ENCODE measurements around the gene KRTAP10-3.
"Not testable (repeated sequence)": the region's sequence is repeated elsewhere in the genome, so short reads cannot be mapped to it uniquely, and the experiment has no call there.

KRTAP10-3 gene, protein sequence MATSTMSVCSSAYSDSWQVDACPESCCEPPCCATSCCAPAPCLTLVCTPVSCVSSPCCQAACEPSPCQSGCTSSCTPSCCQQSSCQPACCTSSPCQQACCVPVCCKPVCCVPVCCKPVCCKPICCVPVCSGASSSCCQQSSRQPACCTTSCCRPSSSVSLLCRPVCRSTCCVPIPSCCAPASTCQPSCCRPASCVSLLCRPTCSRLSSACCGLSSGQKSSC

DNA sequence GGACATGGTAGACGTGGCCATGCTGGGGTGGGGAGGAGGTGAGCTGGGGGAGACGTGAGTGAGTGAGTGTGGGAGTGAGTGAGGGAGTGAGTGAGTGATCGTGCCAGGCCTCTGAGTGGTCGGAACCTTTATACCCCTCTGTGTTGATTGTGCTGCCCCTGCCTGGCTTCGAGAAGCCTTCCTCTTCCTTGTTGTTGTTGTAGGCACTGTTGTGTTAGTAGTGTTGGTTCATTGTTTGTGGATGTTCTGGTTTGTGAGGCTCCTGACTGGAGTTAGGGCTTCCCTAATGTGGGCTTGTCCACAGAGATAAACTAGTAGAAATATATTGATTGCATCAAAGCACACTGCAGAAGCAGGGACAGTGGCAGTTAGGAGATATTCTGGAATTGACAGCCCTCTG, at the start of gene KRTAP10-3:
TSS of gene KRTAP10-3 (minus strand) at position 101 of the 400 bp plus-strand sequence. CDS start at position 21, 80 bp downstream.
- DNase-seq, result no peak

DNA sequence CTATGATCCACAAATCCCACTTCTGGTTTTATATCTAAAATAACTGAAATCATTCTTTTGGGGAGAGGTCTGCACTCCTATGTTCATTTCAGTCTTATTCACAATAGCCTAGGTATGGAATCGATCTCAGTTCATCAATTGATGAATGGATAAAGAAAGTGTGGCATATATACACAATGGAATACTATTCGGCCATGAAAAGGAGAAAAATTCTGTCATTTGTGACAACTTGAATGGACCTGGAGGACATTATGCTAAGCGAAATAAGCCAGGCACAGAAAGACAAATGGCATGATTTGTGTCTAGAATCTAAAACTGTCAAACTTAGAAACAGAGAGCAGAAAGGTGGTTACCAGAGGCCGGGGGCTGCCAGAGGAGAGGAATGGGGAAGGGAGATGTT, 47.9 kb upstream of the KRTAP10-3 start:
- no peak for DNase-seq

DNA sequence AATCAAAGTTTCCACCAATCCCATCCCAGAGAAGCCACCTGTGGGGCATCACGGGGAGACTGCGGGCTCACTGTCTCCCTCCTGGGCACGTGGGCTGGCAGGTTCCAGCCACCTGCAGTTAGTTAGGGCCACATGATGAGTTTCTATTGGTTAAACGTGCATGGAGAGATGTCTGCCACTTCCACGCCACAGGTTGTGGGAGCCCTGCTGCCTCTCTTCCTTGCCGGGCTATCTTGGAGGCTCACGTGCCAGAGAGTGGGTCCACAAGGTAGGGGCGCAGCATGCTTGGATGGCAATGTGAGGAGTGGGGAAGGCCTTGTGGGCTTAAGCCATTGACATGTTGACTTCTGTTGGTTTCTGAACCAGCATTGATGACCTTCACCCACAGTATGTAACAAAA, 45.3 kb upstream of the KRTAP10-3 start:
- no peak for DNase-seq

DNA sequence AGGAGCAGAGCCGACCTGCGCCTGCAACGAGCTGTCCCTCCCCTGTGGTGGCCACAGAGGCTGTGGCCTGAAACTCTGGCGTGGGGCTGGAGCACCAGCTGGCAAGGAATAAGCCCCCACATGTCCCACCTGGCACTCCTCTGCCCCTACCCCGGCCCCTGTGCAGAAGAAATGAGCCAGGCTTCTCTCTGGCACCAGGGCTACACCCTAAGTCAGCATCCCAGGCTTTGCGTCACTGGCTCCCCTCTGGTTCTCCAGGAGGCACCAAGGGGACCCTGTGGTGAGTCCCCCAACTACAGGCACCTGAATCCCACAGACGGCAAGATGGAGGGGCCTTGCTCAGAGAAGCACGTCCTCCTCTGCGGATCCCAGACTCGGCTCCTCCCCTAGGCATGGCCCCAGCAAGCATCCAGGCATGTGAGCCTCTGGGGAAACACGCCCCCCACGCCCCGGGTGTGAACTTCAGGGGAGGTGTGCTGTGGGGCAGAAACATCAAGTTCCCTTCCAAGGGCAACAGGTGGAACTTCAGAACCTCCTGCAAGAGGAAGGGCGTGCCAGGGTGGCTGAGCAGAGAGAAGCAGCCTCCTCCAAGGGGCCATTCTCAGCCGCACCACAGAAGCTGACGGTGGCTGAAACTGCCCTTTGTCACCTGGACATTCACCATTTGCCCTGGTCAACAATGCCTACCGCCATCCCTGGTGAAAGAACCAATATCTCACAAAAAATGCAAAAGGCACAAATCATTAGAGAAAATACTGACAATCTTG, 44.7 kb upstream of the KRTAP10-3 start:
- no peak for DNase-seq

DNA sequence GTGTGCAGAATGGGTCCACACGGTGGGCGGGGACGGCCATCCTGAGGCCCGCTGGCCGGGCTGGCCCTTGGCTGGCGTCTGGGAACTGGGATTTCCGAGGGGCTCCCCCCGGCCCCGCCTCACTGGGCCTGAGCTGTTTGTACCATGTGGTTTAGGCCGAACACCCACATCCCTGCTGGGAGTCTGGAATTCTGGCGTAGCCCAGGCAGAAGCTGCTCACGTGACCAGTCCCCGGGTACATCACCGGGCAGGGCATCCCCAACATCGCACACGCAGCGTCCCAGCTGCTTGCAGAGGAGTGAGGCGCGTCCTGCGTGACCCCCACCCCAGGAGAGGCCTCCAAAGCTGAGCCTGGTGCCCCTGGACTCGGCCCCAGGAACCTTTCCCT, 43.9 kb upstream of the KRTAP10-3 start:
- DNase-seq, result no peak

DNA sequence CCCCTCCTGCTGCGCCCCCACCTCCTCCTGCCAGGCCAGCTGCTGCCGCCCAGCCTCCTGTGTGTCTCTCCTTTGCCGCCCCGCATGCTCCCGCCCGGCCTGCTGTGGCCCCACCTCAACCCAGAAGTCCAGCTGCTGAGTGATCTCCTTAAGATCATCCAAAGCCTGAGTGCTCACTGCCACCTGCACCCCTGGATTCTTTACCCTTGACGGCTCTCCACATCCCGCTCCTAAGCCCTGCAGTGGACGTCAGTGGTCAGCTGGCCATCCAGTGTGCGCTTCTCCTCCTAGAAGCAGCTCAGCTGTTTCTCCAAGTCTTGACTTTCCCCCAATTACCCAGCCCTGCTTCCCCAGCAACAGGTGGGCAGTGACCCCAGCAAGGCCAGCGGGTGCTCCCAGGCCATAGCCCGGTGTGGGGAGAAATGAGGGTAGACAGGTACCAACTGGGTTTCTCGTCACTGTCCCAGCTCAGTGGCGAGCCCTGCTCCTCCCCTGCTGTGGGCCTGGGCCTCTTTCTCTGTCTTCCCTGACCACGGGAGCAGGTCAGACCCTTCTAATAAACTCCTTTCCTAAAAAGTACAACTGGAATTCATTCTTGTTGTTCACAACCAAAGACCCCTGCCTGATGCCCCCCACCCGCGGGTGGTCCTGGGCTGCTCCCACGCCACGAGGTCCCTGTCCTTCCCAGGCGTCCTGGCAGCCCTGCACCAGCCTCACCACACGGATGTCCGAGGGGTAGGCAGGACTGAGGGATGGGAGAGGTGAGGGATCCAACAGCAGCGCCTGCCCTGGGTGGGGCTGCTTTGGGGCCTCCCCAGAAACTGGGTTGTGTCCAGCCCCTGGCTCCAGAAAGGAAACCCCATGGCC, 43.2 kb upstream of the KRTAP10-3 start:
- DNase-seq, result no peak

DNA sequence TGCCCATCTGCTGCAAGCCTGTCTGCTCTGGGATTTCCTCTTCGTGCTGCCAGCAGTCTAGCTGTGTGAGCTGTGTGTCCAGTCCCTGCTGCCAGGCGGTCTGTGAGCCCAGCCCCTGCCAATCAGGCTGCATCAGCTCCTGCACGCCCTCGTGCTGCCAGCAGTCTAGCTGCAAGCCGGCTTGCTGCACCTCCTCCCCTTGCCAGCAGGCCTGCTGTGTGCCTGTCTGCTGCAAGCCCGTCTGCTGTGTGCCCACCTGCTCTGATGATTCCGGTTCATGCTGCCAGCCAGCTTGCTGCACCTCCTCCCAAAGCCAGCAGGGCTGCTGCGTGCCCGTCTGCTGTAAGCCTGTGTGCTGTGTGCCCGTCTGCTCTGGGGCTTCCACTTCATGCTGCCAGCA, 42.5 kb upstream of the KRTAP10-3 start:
- not testable (repeated sequence) for DNase-seq

DNA sequence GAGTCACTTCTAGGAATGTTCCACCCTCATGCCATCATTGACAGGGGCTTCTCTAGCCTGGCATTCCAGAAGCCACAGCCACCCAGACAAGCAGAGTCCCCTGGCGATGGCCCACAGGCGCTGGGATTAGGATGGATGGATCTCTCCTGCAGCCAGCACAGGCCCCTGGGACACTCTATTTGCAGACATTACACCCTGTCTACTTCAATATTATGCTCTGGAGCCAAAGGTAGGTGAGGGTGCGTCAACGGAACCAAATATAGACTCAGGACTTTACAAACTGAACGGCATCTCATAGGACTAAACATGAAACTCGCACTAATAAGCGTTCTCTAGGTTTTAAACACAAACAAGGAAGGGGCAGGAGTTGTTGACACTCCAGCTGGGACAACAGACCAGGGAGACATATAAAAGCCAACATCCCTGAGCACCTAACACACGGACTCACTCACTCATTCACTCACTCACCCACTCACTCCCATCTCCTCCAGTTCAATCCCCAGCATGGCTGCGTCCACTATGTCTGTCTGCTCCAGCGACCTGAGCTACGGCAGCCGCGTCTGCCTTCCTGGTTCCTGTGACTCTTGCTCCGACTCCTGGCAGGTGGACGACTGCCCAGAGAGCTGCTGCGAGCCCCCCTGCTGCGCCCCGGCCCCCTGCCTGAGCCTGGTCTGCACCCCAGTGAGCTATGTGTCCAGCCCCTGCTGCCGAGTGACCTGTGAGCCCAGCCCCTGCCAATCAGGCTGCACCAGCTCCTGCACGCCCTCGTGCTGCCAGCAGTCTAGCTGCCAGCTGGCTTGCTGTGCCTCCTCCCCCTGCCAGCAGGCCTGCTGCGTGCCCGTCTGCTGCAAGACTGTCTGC, 41.8 kb upstream of the KRTAP10-3 start, which contains the start of gene KRTAP10-7:
TSS of gene KRTAP10-7 (plus strand) at position 480 of the 861 bp plus-strand sequence. CDS start at position 505, 25 bp downstream.
- not testable (repeated sequence) for DNase-seq

DNA sequence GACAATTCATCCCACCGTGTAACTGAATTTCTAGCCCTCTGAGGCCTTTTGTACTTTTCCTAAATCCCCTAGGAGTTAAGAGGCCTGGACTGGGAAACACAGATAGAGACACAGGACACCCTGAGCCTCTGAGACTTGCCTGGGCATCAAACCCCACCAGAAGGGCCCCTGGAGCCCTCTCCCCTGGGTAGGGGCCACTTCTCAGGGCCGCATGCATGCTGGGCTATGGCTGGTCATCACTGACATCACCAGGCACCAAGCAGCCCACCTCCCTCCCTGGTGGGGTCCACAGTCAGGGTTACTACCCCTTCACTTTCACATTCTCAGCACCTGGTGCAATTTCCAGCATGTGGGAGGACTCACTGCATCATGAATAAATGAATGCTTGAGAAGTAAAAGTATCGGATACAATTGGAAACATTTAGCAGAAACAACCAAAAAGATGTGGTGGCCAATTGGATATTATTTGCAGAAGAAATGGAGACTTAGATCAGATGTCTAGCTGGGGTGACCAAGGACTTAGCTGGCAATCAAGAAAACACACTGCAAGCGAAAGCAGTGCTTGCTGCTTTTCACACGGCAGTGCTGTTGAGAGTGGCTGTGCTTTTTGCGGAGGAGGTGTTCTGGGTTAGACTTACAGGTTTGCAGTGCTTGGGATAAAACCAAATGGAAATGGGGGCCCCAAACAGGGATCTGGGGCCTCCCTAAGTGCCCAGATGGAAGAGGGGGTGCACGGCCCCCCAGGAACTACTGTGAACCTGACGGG, 40.9 kb upstream of the KRTAP10-3 start:
- no peak for DNase-seq

DNA sequence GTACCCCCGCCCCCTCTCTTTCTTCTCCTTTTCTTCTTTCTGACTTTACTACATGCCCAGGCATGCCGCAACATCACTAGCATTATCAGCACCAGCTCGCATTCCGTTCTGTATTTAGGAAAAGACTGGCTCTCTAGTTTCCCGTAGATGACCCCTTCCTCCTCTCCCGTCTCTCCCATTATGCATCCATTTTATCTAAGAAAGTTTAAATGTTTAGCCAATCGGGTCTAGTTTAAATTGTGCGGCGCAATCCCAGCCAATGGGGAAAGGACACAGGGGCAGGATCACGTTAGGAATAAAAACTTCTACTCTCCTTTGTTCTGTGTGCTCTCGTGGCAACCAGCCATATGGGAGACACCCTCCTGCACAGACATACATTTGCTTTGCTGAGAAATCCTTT, 39.5 kb upstream of the KRTAP10-3 start:
- no peak for DNase-seq

DNA sequence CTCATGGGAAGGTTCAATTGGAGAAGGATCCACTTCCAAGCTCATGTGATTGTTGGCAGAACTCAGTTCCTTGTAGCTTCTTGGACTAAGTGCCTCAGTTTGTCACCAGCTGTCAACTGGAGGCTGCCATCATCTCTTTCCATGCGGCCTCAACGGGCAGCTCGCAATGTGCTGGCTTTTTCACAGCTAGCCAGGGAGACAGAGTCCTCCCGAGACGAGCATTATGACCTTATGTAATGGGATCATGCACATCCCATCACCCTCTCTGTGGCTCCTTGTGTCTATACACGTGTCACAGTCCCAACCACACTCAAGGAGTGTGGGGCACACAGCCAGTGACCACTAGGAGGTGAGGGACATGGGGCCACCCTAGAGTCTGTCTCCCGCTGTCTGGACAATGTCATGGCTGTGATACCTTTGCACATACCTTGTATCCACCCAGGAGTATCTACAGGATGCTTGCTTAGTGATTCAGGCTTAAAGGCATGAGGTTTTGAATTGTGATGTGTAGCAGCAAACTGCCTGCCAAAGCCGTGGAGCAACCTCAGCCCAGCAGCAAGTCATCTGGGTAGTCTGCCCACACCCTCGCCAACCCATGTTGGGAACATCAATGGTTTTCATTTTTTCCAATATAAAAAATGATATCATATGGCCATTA, 37.6 kb upstream of the KRTAP10-3 start:
- no peak for DNase-seq

DNA sequence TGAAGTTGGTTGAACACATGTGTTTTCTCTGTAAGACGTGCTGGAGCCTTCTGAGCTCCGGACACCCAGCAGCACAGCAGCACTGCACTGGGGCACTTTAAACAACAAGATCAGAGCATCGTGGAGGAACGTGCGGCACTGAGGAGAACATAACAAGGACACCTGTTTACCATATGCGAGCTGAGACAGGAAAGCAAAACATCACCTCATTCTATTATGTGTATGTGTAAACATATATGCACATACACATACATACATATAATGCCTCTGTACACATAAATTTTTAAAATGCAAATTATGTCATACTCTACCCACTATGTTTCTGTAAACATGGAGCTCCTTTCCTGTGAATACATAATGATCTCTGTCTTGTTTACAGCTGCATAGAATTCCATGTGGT, 36.9 kb upstream of the KRTAP10-3 start:
- DNase-seq, result no peak

DNA sequence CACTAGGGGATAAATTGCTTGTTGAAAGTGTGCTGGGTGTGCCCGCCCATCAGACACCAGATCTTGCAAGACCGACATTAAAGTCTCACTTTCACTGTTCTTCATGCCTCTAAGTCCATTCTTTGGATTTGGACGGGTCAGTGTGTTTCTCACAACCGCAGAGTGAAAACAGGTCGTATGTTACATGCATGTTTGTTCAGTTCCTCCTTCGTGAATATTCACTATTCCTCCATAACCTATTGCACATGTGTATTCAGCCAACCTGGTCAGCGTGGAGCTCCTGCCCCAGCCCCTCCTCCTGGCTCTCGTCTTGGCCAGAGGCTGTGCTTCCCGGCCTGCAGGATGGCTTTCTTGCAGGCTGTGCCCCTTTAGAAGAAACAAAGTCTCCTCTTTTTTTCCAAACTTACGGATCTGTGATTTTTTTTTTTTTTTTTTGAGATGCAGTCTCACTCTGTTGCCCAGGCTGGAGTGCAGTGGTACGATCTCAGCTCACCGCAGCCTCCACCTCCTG, 35.9 kb upstream of the KRTAP10-3 start:
- DNase-seq, result no peak

DNA sequence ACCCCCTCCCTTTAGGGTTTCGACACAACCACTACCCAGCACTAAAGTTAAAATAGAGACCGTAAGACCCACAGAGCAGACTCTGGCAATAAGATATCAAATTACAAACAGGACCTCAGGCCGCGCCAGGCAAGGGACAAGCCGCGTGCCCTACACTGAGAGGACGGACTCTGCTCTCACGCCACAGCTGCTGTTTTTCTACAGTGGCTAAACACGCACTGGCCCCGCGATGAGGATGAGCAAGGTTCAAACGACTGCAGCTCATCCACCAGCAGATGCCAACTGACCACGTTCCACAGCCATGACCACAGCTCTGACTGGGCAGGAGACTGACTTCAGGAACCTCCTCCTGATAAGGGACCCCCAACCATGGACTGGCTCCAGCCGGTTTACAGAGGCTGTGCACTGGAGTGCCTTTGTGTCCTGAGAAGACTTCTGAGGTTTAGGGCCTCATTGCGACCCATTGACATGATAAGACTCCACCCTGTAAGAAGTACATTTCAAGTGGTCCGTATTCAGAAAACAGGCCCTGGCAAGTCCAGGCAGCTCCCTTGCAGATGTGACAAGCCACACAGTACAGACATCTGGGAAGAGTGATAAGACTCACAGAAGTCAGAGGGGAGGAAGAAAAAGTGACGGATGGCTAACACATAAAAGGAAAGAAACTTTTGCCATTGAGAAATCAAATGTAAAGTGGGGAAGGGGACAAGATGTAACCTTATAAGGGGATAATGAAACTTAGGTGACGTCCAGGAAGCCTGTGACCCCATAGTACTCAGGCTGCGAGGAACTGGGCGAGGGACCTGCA, 35.2 kb upstream of the KRTAP10-3 start:
- no peak for DNase-seq

DNA sequence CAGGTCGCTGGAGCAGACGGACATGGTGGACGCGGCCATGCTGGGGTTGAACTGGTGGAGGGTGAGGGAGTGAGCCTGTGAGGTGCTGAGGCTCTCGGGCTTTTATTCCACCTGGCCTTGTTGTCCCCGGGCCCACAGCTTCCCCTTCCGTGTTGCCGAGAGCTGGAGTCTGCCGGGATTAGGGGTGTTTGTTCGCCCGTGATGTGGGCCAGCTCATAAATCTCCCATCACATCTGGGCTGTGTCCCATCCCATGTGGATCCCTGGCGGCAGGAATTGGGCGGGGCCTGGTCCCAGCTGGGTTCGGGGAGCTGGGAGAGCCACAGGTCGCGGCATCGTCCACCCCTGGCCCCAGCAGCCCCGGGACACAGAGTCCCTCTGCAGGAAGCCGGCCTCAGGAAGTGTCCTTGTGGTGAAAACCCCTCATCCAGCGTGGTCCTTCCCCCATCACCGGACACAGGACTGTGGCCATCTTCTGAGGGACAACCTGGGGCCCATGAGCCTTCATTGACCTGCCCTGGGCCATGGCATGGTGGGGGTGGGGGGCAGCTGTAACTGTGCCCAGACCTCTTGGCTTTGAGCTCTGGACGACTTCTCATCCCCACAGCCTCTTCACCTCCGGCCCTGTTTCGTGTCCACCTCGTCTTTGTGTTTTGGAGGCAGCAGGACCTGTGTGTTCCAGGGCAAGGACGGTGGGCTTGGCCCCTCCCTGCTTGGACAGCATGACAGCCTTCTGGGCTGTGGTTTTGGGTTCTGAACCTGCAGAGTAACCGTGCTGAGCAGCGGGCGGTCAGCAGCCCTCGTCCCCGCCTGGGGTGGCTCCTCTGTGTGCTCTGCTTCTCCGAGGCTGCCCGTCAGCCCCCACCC, 34.1 kb upstream of the KRTAP10-3 start, which contains the start of gene KRTAP10-6:
TSS of gene KRTAP10-6 (minus strand) at position 60 of the 866 bp plus-strand sequence. CDS start at position 39, 21 bp downstream.
- no peak for DNase-seq

DNA sequence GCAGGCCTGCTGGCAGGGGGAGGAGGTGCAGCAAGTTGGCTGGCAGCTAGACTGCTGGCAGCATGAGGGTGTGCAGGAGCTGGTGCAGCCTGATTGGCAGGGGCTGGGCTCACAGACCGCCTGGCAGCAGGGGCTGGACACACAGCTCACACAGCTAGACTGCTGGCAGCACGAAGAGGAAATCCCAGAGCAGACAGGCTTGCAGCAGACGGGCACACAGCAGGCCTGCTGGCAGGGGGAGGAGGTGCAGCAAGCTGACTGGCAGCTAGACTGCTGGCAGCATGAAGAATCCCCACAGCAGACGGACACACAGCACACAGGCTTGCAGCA, 33.2 kb upstream of the KRTAP10-3 start:
- DNase-seq, result not testable (repeated sequence)
